Psoas muscle (tissue), 8 donors: ENCODE measurements around the gene VPS72. TPM values are rescaled to one million over a fixed set of nuclear protein-coding genes. Genes with fewer than 3 reads are reported as not detected.
A peak's percentile ranks its signal among the peaks of the same experiment; 100 is the strongest.

Experiments
- ATAC-seq, 4 donors: fragments of 200-7000 bp; cut with Tn5 transposase; one replicate each; pipeline ENCODE4 v1.9.1; 2020; ENCODE audit warnings: moderate library complexity in 3 of 4, mild to moderate bottlenecking in 2 of 4
- DNase-seq, 2 donors: peaks; one replicate each; pipeline ENCODE4 v3.0.0-alpha.2; 2020
- H3K27ac ChIP-seq: fragments of 200-600 bp; one replicate; pipeline ENCODE4 v1.8.0; 2022
- H3K27me3 ChIP-seq, 3 donors: fragments of 200-600 bp in 1 of 3; one replicate each; pipeline versions ENCODE4 v1.6.1 to v1.8.0; 2013 to 2022; ENCODE audit warnings: low read length in 2 of 3, mild to moderate bottlenecking in 2 of 3, moderate library complexity in 1 of 3; ENCODE audit not compliant: insufficient read depth in 3 of 3
- H3K36me3 ChIP-seq, 2 donors: fragments of 200-600 bp in 1 of 2; one replicate each; pipeline versions ENCODE4 v1.6.1 to v1.8.0; 2013 to 2022; ENCODE audit warnings: low read depth in 1 of 2, mild to moderate bottlenecking in 1 of 2, moderate library complexity in 1 of 2; ENCODE audit not compliant: insufficient read depth in 1 of 2
- H3K4me1 ChIP-seq: fragments of 200-600 bp; one replicate; pipeline ENCODE4 v1.8.0; 2022
- H3K4me3 ChIP-seq: fragments of 200-600 bp; one replicate; pipeline ENCODE4 v1.8.0; 2022; ENCODE audit warnings: mild to moderate bottlenecking
- H3K9me3 ChIP-seq: fragments of 200-600 bp; one replicate; pipeline ENCODE4 v1.8.0; 2022
- WGBS, 3 donors: extraction: QIAGEN DNeasy Blood & Tissue Kit; methylation state at CpG; one replicate each; pipeline versions ENCODE4 v1.1.6 to v1.1.7; 2013; 5-methylcytosine and 5-hydroxymethylcytosine counted together
- intact Hi-C, 2 donors: fragments of 100-400 bp; cut with DNase I; formaldehyde crosslinking; loops; one replicate each; pipeline versions ENCODE4 v1.11.0 to v1.14.2; 2022
- long read RNA-seq, 2 donors: library from polyadenylated mRNA; unstranded; transcript quantifications; one replicate each; pipeline ENCODE4 v2.0.0, GENCODE V29; 2021
- polyA plus RNA-seq, 3 donors: library from polyadenylated mRNA; stranded (reverse); fragments of 200-250 nt; gene quantifications; one replicate each; pipeline ENCODE4 v1.2.3, GENCODE V29; 2013
- total RNA-seq, 4 donors: library from RNA; stranded (reverse); fragmentation: NEBNext Ultra II Directional in 2 of 4; extraction: Animal tissue kit (Norgen Biotek cat#: 25700) in 2 of 4; gene quantifications; one replicate each; pipeline versions ENCODE4 v1.2.1 to v1.2.4, GENCODE V29; 2021 to 2023
- TF ChIP-seq, protein P1 (sequence below): fragments of 200-600 bp; IDR thresholded peaks from one replicate; pipeline ENCODE4 v1.8.0; 2022; ENCODE audit warnings: antibody characterized with exemption
- donor health status: healthy with polysubstance abuse.
- donor health status: DM: no; HTN: no; CAD: no; lungs with moderate emphysema.
- donor health status: Bipolar disorder and iron deficiency.
- donor health status: healthy.
- donor health status: DM: yes; HTN: yes; CAD: no.
- donor health status: DM: no; HTN: no; CAD: no.
- donor health status: DM: no; HTN: no; CAD: no.
- donor health status: DM: yes; HTN: yes; CAD: no.

VPS72 gene, protein sequence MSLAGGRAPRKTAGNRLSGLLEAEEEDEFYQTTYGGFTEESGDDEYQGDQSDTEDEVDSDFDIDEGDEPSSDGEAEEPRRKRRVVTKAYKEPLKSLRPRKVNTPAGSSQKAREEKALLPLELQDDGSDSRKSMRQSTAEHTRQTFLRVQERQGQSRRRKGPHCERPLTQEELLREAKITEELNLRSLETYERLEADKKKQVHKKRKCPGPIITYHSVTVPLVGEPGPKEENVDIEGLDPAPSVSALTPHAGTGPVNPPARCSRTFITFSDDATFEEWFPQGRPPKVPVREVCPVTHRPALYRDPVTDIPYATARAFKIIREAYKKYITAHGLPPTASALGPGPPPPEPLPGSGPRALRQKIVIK
- total RNA-seq (100 to 1,000 TPM in 1 of 4 donors, 10 to 100 TPM in 3; 38.6 to 112 (median 59.8) TPM), polyA plus RNA-seq (100 to 1,000 TPM in 1 of 3 donors, 10 to 100 TPM in 2; 30.8 to 100 (median 70.7) TPM)
- long read RNA-seq, donor 1, transcript VPS72-202 (6 exons, 1,527 nt): major isoform, 15 of 21 reads
- long read RNA-seq, donor 1, partial matches to known transcripts: 1 of 21 reads
- long read RNA-seq, donor 1, other reads (novel, unspliced or antisense): 4 of 21 reads
- long read RNA-seq, donor 2, transcript VPS72-202 (6 exons, 1,527 nt): major isoform, 63 of 73 reads
- long read RNA-seq, donor 2, partial matches to known transcripts: 5 of 73 reads
- long read RNA-seq, donor 2, other reads (novel, unspliced or antisense): 5 of 73 reads

DNA sequence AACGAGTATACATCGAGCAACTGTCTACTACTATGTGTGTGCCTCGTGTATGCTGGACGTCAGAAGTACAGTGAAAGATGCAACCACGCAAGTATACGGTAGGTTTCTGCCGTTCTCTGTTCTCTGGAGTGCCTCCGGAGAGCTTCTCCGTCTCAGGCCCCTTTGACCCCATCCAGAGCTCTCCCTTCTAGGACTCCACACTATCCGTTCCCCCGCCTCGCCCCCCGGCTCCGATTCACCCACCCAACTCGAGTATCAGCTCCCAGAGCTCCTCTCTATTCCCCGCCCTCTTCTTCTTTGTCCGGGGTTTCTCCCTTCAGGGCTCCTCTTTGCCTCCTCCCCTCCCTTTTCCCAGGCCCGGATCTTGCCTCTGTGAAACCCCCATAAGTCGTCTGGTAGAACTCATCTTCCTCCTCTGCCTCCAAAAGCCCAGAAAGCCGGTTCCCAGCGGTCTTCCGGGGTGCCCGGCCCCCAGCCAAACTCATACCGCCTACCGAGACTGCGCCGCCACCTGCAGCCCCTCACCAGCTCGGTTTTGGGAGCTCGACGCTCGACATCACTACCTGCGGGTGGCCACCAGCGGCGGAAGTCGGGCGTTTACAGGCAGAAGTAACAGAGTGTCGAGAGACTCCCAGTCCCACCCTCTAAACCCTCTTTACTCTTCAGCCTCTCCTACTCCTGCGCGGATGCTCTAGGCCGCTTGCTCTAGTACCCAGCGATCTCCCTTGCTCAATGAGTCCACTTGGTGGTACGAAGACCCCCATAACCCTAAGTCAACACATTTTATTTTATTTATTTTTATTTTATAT lies at the start of gene VPS72:
Gene VPS72, minus strand, starts transcription at position 561 of the 809 bp plus-strand sequence. Its CDS starts 76 bp downstream, at position 485.
- peaks cover 4 to 15% of the 10 kb centered on the region in 2 donors for H3K36me3 ChIP-seq
- ATAC-seq: peak; percentile 86 to 96 (median 91)
- H3K4me1 ChIP-seq: peaks cover 26% of the 10 kb centered on the region
- DNase-seq: peak; percentile 85 to 91
- H3K27me3 ChIP-seq: no peaks in the 10 kb centered on the region
- TF ChIP-seq, protein P1, sequence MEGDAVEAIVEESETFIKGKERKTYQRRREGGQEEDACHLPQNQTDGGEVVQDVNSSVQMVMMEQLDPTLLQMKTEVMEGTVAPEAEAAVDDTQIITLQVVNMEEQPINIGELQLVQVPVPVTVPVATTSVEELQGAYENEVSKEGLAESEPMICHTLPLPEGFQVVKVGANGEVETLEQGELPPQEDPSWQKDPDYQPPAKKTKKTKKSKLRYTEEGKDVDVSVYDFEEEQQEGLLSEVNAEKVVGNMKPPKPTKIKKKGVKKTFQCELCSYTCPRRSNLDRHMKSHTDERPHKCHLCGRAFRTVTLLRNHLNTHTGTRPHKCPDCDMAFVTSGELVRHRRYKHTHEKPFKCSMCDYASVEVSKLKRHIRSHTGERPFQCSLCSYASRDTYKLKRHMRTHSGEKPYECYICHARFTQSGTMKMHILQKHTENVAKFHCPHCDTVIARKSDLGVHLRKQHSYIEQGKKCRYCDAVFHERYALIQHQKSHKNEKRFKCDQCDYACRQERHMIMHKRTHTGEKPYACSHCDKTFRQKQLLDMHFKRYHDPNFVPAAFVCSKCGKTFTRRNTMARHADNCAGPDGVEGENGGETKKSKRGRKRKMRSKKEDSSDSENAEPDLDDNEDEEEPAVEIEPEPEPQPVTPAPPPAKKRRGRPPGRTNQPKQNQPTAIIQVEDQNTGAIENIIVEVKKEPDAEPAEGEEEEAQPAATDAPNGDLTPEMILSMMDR: peak; percentile 26
- peak within 1 kb of the TSS; percentile 75 for H3K4me3 ChIP-seq
- no peaks in the 10 kb centered on the region for H3K9me3 ChIP-seq
- peak within 1 kb of the TSS; percentile 88 for H3K27ac ChIP-seq
- 0 to 1% (median 1%) methylated on average over 42 of the region's 42 CpGs for WGBS, 3 donors
- intact Hi-C loops: no loop called here

DNA sequence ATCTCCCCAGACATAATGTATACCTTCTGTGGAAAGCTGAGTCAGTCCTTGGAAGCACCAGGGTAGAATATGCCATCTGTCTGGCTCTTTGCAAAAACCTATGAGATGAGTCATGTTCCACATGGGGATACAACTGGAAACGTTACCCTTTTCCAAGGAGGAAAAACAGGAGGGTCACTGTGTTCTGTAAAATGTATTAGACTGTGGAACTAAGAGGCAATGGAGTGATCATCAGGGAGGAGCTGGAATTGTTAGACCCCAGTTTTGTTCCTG lies 48.4 kb upstream of the VPS72 start:
- whole genome bisulfite sequencing, 3 donors: 13 to 18% (median 17%) methylated on average over 1 of the region's 1 CpG
- Histone ChIP-seq H3K36me3 (peaks cover 12 to 100% of the 10 kb centered on the region in 2 donors), H3K4me1 (peaks cover 18% of the 10 kb centered on the region), H3K9me3 (no peaks in the 10 kb centered on the region), H3K27ac (peak overlapping the region; percentile 71), H3K4me3 (no peak overlapping the region), H3K27me3 (no peaks in the 10 kb centered on the region)
- intact Hi-C loops: loop anchor here in 1 of 2 donors (5.0 kb wide), 1 partner anchor 36 kb away; no protein-coding TSS in a partner anchor
- DNase-seq (no peak), ATAC-seq (peak; percentile 92 to 95 (median 94))
- TF ChIP-seq, protein P1: no peak

DNA sequence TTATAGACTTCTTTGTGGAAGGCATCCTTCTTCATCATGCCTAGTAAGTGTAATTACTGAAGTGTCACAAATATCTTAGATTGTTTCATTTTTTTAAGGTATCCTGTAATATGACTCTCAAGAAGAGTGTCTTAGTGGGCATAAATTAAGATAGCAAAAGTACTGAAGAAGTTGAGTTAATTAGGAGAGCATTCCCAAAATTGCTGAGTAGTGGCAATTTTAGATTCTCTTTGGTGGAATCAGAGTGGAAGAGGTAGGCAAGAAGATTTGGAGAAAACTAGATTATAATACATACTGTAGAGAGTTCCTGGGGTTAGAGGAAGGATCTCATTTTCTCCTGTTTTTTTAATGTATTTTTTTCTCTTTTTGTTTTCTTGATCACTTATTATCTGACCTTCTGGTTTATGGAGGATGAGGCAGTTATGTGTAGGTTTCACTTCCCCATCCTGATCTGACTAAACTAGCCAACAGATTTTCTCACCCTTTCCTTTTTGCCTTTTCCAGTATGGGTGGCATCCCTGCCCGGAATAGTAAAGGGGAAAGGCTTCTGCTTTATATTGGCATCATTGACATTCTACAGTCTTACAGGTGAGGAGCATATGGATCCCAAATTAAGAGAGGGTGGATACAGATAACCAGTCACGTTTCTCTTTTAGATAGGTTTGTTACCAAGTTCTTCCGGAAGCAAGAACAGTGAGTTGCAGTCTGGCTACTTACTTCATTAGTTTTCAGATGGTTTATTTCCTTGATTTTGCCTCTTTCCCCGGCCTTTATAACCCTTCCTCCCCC lies 47.9 kb upstream of the VPS72 start:
- peaks cover 18% of the 10 kb centered on the region for H3K4me1 ChIP-seq
- peaks cover 12 to 100% of the 10 kb centered on the region in 2 donors for H3K36me3 ChIP-seq
- 78 to 82% (median 80%) methylated on average over 4 of the region's 4 CpGs for WGBS, 3 donors
- intact Hi-C loops: loop anchor here in 1 of 2 donors (5.0 kb wide), 1 partner anchor 36 kb away; no protein-coding TSS in a partner anchor
- peak overlapping the region; percentile 71 for H3K27ac ChIP-seq
- TF ChIP-seq, protein P1: no peak
- H3K27me3 ChIP-seq: no peaks in the 10 kb centered on the region
- peak in 2 of 4 donors; percentile 8 to 13 for ATAC-seq
- DNase-seq: no peak
- H3K9me3 ChIP-seq: no peaks in the 10 kb centered on the region
- H3K4me3 ChIP-seq: no peak overlapping the region

DNA sequence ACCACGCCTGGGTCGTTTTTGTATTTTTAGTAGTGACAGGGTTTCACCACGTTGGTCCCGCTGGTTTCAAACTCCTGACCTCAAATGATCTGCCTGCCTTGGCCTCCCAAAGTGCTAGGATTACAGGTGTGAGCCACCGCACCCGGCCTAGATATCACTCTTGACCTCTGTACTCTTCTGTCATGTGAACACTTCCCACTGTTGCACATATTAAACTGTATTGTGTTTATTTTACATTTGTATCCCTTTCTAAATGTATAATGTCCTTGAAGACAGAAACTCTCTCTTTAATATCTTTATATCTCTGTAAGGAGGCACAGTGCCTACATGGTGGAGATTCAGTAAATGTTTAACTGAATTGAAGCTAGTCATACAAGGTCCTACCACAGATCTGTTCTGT lies 45.2 kb upstream of the VPS72 start:
- intact Hi-C loops: loop anchor here in 1 of 2 donors (5.0 kb wide), 1 partner anchor 33 kb away; no protein-coding TSS in a partner anchor
- ATAC-seq: no peak
- no peak for DNase-seq
- 76 to 91% (median 80%) methylated on average over 6 of the region's 6 CpGs for WGBS, 3 donors
- no peaks in the 10 kb centered on the region for H3K9me3 ChIP-seq
- H3K4me1 ChIP-seq: peaks cover 18% of the 10 kb centered on the region
- no peak overlapping the region for H3K4me3 ChIP-seq
- TF ChIP-seq, protein P1: no peak
- no peak overlapping the region for H3K27ac ChIP-seq
- no peaks in the 10 kb centered on the region for H3K27me3 ChIP-seq
- peaks cover 18 to 100% of the 10 kb centered on the region in 2 donors for H3K36me3 ChIP-seq
